22Rv1 (cell line): Measurements from ENCODE around the gene TMEM190.

Experiments
- CTCF ChIP-seq: fragments of 450-650 bp; IDR thresholded peaks from 2 replicates; pipeline ENCODE4 v1.5.1; 2017; ENCODE audit warnings: mild to moderate bottlenecking
- ZFX ChIP-seq: fragments of 450-650 bp; IDR thresholded peaks from 2 replicates; pipeline ENCODE4 v1.6.1; 2017; ENCODE audit warnings: antibody characterized with exemption, borderline replicate concordance

DNA sequence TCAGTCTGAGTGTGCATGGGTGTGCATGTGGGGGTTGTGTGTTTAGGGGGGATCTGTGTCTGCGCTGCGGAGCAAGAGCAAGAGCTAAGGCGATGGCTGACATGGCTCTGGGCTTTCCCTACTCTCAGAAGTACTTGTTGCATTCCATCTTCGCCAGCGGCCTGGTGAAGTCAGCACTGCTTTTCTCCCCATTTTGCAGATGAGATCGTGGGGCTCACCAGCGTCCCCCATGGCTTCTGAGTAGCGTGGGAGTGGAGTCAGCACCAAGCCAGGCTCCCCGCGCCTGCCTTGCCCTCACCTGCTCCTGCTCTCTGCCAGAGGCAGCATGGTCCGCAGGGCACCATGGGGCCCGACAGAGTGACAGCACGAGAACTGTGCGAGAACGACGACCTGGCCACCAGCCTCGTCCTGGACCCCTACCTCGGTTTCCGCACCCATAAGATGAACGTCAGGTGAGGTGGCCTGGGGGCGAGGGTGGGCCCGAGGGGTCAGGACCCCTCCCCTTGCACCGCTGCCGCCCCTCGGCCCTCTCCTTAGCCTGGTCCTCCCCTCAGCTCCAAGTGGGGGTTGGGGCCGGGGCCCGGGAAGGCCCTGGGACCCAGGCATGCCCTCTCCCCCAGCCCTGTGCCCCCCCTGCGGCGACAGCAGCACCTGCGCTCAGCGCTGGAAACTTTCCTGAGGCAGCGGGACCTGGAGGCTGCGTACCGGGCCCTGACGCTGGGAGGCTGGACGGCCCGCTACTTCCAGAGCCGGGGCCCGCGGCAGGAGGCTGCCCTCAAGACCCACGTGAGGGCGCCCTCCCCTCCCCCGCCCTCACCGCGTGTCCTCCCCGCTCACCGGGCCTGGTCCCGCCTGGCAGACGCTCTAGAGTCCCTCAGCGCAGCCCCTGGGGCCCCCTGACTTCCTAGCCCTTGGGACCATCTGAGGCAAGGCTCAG is 34.8 kb upstream of the TMEM190 start:
- no peak for TF ChIP-seq CTCF
- no peak for TF ChIP-seq ZFX
